K562 (cell line): Measurements from ENCODE around the gene DCAF11. TPM values are rescaled to one million over a fixed set of nuclear protein-coding genes. Genes with fewer than 3 reads are reported as not detected.

Experiments
- ATAC-seq: fragments of 200-7000 bp; cut with Tn5 transposase; 3 replicates; pipeline ENCODE4 v1.9.1; 2020; ENCODE audit warnings: moderate library complexity
- BruUV-seq: library from RNA; stranded (reverse); fragments of 400-500 nt; replicated peaks from 2 replicates; lab custom pipeline; 2021; lab: Mats Ljungman, UMichigan
- CTCF ChIA-PET: fragments of 300-600 bp; formaldehyde crosslinking; extraction: SDS; loops from one replicate; lab custom pipeline; 2021; ENCODE audit warnings: low intra/inter-chr PET ratio; lab: Yijun Ruan, JAX
- POLR2A ChIA-PET: fragments of 300-600, 350-650 bp; sonication (Branson Sonifier 250); formaldehyde crosslinking; extraction: SDS; loops from one replicate; lab custom pipeline; 2021; ENCODE audit warnings: antibody characterized with exemption, inconsistent platforms; lab: Yijun Ruan, JAX
- DNase-seq, 4 experiments: peaks; one replicate each; pipeline versions ENCODE4 v3.0.0 to v3.0.0-alpha.2; 2011 to 2018; ENCODE audit warnings: low spot score in 3 of 4, mixed read lengths in 3 of 4; ENCODE audit errors: extremely low read depth in 1 of 4
- FAIRE-seq: peaks from 2 replicates; lab custom pipeline; 2011; peaks lifted over from hg19 to GRCh38; lab: Jason Lieb, UNC
- H2AFZ ChIP-seq: 2 replicates; pipeline ENCODE4 v1.6.0; 2011; ENCODE audit warnings: low read depth, low read length, control low read depth, inconsistent platforms
- H3K27ac ChIP-seq: fragments of 200-600 bp; 3 replicates; pipeline ENCODE4 v1.8.0; 2011; ENCODE audit warnings: low read depth, mild to moderate bottlenecking, control low read depth, inconsistent platforms, low read length, moderate library complexity, mixed read lengths; ENCODE audit errors: extremely low read depth
- H3K27me3 ChIP-seq, 2 experiments: fragments of 300-600 bp in 1 of 2; 2 replicates in 1 of 2; 3 replicates in 1 of 2; pipeline versions ENCODE4 v1.6.0 to v1.8.0; 2011; ENCODE audit warnings: inconsistent platforms in 2 of 2, low read length in 2 of 2, mild to moderate bottlenecking in 1 of 2, mixed read lengths in 1 of 2, moderate library complexity in 1 of 2; ENCODE audit not compliant: control insufficient read depth in 2 of 2, insufficient read depth in 2 of 2
- H3K36me3 ChIP-seq: fragments of 300-600 bp; 3 replicates; pipeline ENCODE4 v1.8.0; 2011; ENCODE audit warnings: mild to moderate bottlenecking, low read length, inconsistent platforms; ENCODE audit not compliant: control insufficient read depth, insufficient read depth
- H3K4me1 ChIP-seq, 2 experiments: fragments of 200-600 bp in 1 of 2; replicated peaks in 1 of 2; 2 replicates in 1 of 2; 3 replicates in 1 of 2; pipeline versions ENCODE4 v1.5.1 to v1.8.0; 2011; ENCODE audit warnings: inconsistent platforms in 2 of 2, low read length in 2 of 2, mild to moderate bottlenecking in 1 of 2, mixed read lengths in 1 of 2, moderate library complexity in 1 of 2; ENCODE audit not compliant: control insufficient read depth in 2 of 2, insufficient read depth in 2 of 2
- H3K4me2 ChIP-seq: 2 replicates; pipeline ENCODE4 v1.6.1; 2011; ENCODE audit warnings: low read length, control low read depth, inconsistent platforms, mixed read lengths; ENCODE audit not compliant: insufficient read depth
- H3K4me3 ChIP-seq: fragments of 200-600 bp; sonication (generic), shearing (Covaris generic); 2 replicates; pipeline ENCODE4 v1.5.1; 2016; ENCODE audit warnings: control low read depth, inconsistent platforms
- H3K79me2 ChIP-seq: fragments of 200-600 bp; 3 replicates; pipeline ENCODE4 v1.8.0; 2011; ENCODE audit warnings: low read length, inconsistent platforms; ENCODE audit not compliant: control insufficient read depth, insufficient read depth
- H3K9ac ChIP-seq, 2 experiments: 2 replicates each; pipeline versions ENCODE4 v1.6.0 to v1.6.1; 2011; ENCODE audit warnings: low read depth in 2 of 2, low read length in 2 of 2, control low read depth in 1 of 2, inconsistent platforms in 1 of 2, mild to moderate bottlenecking in 1 of 2, mixed read lengths in 1 of 2; ENCODE audit not compliant: insufficient read depth in 1 of 2
- H3K9me1 ChIP-seq: one replicate; pipeline ENCODE4 v1.6.0; 2011; ENCODE audit warnings: inconsistent platforms, mild to moderate bottlenecking, low read length, moderate library complexity; ENCODE audit not compliant: control insufficient read depth, insufficient read depth
- H3K9me3 ChIP-seq: replicated peaks from 2 replicates; pipeline ENCODE4 v1.5.1; 2011; ENCODE audit warnings: low read depth, low read length, inconsistent platforms; ENCODE audit not compliant: control insufficient read depth, insufficient read depth
- H4K20me1 ChIP-seq: replicated peaks from 2 replicates; pipeline ENCODE4 v1.6.1; 2011; ENCODE audit warnings: low read length, inconsistent platforms, mixed read lengths; ENCODE audit not compliant: control insufficient read depth, insufficient read depth
- CHD4 ChIP-seq: fragments of 200-600 bp; sonication (generic); IDR thresholded peaks from 3 replicates; pipeline ENCODE4 v1.6.1; 2012; ENCODE audit warnings: low read depth, mild to moderate bottlenecking, mixed read lengths, low read length, inconsistent platforms; ENCODE audit not compliant: insufficient read depth, insufficient replicate concordance, poor library complexity, severe bottlenecking
- GTF2F1 ChIP-seq: IDR thresholded peaks from 2 replicates; pipeline ENCODE4 v1.6.1; 2011; ENCODE audit warnings: low read depth, low read length, improper control_type of control experiment
- MEIS2 ChIP-seq: fragments of 450-650 bp; IDR thresholded peaks from 2 replicates; pipeline ENCODE4 v1.6.1; 2014; ENCODE audit warnings: mild to moderate bottlenecking; ENCODE audit not compliant: partially characterized antibody
- MXI1 ChIP-seq: IDR thresholded peaks from 2 replicates; pipeline ENCODE4 v1.6.1; 2011; ENCODE audit warnings: low read depth, mild to moderate bottlenecking, improper control_type of control experiment, low read length
- RFX7 ChIP-seq: fragments of 250-450 bp; sonication (Bioruptor Pico); IDR thresholded peaks from 2 replicates; pipeline ENCODE4 v1.5.1; 2021; ENCODE audit warnings: mild to moderate bottlenecking
- ZNF79 ChIP-seq: fragments of 250-450 bp; sonication (Bioruptor Pico); IDR thresholded peaks from 2 replicates; pipeline ENCODE4 v1.4.0; 2020; ENCODE audit warnings: low read depth, mild to moderate bottlenecking, moderate library complexity
- whole genome bisulfite sequencing: fragments of 100-300 bp; shearing (Covaris generic); methylation state at CpG from one replicate; pipeline ENCODE4 v1.1.6; 2016; ENCODE audit warnings: low coverage, mixed read lengths; ENCODE audit not compliant: insufficient coverage; ENCODE audit errors: missing lambda C conversion rate; 5-methylcytosine and 5-hydroxymethylcytosine counted together
- in situ Hi-C: fragments of 300-500 bp; cut with MboI; formaldehyde crosslinking; loops from 4 replicates; pipeline ENCODE4 v1.15.0; 2018; ENCODE audit warnings: inconsistent platforms, mixed read lengths
- intact Hi-C: fragments of 100-400 bp; cut with micrococcal nuclease; formaldehyde crosslinking; loops from 2 replicates; pipeline ENCODE4 v1.14.2; 2022
- polyA plus RNA-seq, 8 experiments: library from polyadenylated mRNA; depleted of rRNA in 4 of 8; stranded (reverse) in 5 of 8; unstranded in 3 of 8; fragments of >200 nt; fragmentation: Nextera tagmentation in 2 of 8; fragmentation: Illumina TruSeq in 1 of 8; extraction: Ambion mirVana in 2 of 8; extraction: Trizol in 1 of 8; gene quantifications; 2 replicates each; pipeline versions ENCODE4 v1.2.1 to v1.2.3, GENCODE V29; 2011 to 2014; ENCODE audit warnings: inconsistent platforms in 1 of 8, missing spikeins in 1 of 8
- total RNA-seq, 7 experiments: library from RNA; depleted of rRNA in 6 of 7; stranded (reverse); fragments of >200 nt in 6 of 7; fragmentation: Illumina TruSeq in 2 of 7; extraction: Trizol in 2 of 7; gene quantifications; 2 replicates each; pipeline versions ENCODE4 v1.2.1 to v1.2.3, GENCODE V29; 2011 to 2021; ENCODE audit warnings: low replicate concordance in 1 of 7
- TF ChIP-seq, protein P1 (sequence below), 2 experiments: IDR thresholded peaks; 2 replicates each; pipeline ENCODE4 v1.6.1; 2012; ENCODE audit warnings: improper control_type of control experiment in 2 of 2, low read depth in 2 of 2, low read length in 2 of 2, borderline replicate concordance in 1 of 2

The DCAF11 gene
- total and polyA plus RNA-seq, 9 of the 15 experiments (the other 6 are each of a cell fraction or from before 2014, with no cell fraction given) = 8.5 to 46.2 (median 36.4) TPM

DNA sequence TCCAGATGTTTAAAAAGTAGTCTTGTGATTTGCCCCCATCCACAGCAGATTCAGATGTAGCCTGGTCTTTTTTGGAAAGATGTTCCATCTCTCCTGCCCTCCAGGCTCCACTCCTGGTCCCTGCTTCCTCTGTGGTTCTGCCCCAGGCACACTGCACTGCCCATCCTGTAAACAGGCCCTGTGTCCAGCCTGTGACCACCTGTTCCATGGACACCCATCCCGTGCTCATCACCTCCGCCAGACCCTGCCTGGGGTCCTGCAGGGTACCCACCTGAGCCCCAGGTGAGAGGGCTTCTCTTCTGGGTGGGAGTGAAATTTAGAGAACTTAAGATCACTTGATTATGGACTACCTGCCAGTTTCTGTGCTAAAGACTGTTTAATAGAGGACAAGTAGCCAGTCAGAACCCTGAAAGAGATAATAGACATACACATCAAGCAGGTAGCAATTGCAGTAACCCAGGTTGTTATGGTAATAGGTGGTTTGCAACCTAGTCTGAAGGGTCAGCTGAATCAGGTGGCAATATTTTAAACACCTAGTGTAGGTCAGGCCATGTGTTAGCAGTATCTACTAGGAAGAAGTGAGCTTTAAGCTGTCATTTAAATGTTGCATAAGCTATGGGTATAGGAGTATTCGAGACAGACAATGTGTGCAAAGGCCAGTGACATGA is 34.9 kb downstream of the DCAF11 start:
- Histone ChIP-seq H3K9me3 (no peaks in the 10 kb centered on the region), H3K9me1 (peaks cover 5% of the 10 kb centered on the region), H3K4me3 (no peak overlapping the region), H3K36me3 (peaks cover 48% of the 10 kb centered on the region; the same call in 2 of the 3 replicates), H2AFZ (no peak overlapping the region), H3K4me1 (peaks cover 17 to 35% of the 10 kb centered on the region in 2 experiments; a peak in 4 of 5 replicates), H3K27ac (no peak overlapping the region), H3K79me2 (peaks cover 34% of the 10 kb centered on the region), H4K20me1 (no peaks in the 10 kb centered on the region), H3K4me2 (no peak overlapping the region), H3K27me3 (no peaks in the 10 kb centered on the region), H3K9ac (no peak overlapping the region)
- no TSS peak for BruUV-seq
- FAIRE-seq = no peak
- ChIA-PET CTCF (no interaction called here), POLR2A (interaction anchor here (0.5 to 1.2 kb wide), 2 partner anchors 8 to 12 kb away, joined by 4 read pairs; partner anchors contain the start of gene EMC9)
- 77% methylated on average over 3 of the region's 3 CpGs for WGBS
- TF ChIP-seq RFX7 (CRISPR knock-in tag) (no peak), MEIS2 (no peak), CHD4 (no peak), MXI1 (no peak), GTF2F1 (no peak), ZNF79 (CRISPR knock-in tag) (no peak)
- TF ChIP-seq, protein P1, sequence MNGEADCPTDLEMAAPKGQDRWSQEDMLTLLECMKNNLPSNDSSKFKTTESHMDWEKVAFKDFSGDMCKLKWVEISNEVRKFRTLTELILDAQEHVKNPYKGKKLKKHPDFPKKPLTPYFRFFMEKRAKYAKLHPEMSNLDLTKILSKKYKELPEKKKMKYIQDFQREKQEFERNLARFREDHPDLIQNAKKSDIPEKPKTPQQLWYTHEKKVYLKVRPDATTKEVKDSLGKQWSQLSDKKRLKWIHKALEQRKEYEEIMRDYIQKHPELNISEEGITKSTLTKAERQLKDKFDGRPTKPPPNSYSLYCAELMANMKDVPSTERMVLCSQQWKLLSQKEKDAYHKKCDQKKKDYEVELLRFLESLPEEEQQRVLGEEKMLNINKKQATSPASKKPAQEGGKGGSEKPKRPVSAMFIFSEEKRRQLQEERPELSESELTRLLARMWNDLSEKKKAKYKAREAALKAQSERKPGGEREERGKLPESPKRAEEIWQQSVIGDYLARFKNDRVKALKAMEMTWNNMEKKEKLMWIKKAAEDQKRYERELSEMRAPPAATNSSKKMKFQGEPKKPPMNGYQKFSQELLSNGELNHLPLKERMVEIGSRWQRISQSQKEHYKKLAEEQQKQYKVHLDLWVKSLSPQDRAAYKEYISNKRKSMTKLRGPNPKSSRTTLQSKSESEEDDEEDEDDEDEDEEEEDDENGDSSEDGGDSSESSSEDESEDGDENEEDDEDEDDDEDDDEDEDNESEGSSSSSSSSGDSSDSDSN (IDR thresholded peaks at IDR 0.05; ENCODE audit: borderline replicate concordance in 1 of 2, low read depth in 2 of 2, low read length in 2 of 2) = no peak
- no peak for DNase-seq
- intact Hi-C loops (loop anchor here (10.0 kb wide), 1 partner anchor 55 kb away; the partner anchor contains the start of gene PCK2), in situ Hi-C loops (no loop called here)
- no peak for ATAC-seq
